ENCODE data around the gene CALB2.

- TF ChIP-seq EZH2 (IDR thresholded peaks at IDR 0.05; ENCODE audit: borderline replicate concordance, insufficient read depth, low read length, poor library complexity, severe bottlenecking): no peak
- TF ChIP-seq CTCF (IDR thresholded peaks at IDR 0.05; ENCODE audit: poor library complexity, severe bottlenecking): no peak
- no peak for TF ChIP-seq EP300 (conservative IDR thresholded peaks at IDR 0.05; ENCODE audit: poor library complexity, severe bottlenecking)
- no peak for TF ChIP-seq POLR2AphosphoS5 (IDR thresholded peaks at IDR 0.05)
- no peak for TF ChIP-seq TAF1 (IDR thresholded peaks at IDR 0.05; ENCODE audit: low read depth)
- TF ChIP-seq, protein P1, sequence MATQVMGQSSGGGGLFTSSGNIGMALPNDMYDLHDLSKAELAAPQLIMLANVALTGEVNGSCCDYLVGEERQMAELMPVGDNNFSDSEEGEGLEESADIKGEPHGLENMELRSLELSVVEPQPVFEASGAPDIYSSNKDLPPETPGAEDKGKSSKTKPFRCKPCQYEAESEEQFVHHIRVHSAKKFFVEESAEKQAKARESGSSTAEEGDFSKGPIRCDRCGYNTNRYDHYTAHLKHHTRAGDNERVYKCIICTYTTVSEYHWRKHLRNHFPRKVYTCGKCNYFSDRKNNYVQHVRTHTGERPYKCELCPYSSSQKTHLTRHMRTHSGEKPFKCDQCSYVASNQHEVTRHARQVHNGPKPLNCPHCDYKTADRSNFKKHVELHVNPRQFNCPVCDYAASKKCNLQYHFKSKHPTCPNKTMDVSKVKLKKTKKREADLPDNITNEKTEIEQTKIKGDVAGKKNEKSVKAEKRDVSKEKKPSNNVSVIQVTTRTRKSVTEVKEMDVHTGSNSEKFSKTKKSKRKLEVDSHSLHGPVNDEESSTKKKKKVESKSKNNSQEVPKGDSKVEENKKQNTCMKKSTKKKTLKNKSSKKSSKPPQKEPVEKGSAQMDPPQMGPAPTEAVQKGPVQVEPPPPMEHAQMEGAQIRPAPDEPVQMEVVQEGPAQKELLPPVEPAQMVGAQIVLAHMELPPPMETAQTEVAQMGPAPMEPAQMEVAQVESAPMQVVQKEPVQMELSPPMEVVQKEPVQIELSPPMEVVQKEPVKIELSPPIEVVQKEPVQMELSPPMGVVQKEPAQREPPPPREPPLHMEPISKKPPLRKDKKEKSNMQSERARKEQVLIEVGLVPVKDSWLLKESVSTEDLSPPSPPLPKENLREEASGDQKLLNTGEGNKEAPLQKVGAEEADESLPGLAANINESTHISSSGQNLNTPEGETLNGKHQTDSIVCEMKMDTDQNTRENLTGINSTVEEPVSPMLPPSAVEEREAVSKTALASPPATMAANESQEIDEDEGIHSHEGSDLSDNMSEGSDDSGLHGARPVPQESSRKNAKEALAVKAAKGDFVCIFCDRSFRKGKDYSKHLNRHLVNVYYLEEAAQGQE (IDR thresholded peaks at IDR 0.05; ENCODE audit: borderline replicate concordance): no peak
- no peak for TF ChIP-seq MXI1 (conservative IDR thresholded peaks at IDR 0.05; ENCODE audit: poor library complexity, severe bottlenecking)
- TF ChIP-seq RAD21 (conservative IDR thresholded peaks at IDR 0.05): no peak
- no peak for TF ChIP-seq SMC3 (conservative IDR thresholded peaks at IDR 0.05; ENCODE audit: poor library complexity)
Measured at GRCh38 chr16:71379711-71380110, 21.2 kb downstream of the CALB2 start.

Data from neural cell (in vitro differentiated cells).